Esophagus (tissue), 2 donors: ENCODE results near the gene TSFM. TPM values are rescaled to one million over a fixed set of nuclear protein-coding genes. Genes with fewer than 3 reads are reported as not detected.

ENCODE experiments used
- H3K27ac ChIP-seq, 2 donors: one replicate each; pipeline ENCODE4 v1.5.1; 2013; ENCODE audit warnings: low read depth in 2 of 2, mild to moderate bottlenecking in 2 of 2, inconsistent platforms in 1 of 2, low read length in 1 of 2, moderate library complexity in 1 of 2
- H3K27me3 ChIP-seq, 2 donors: one replicate each; pipeline ENCODE4 v1.6.1; 2013; ENCODE audit warnings: low read length in 2 of 2, control low read depth in 1 of 2, mild to moderate bottlenecking in 1 of 2; ENCODE audit not compliant: insufficient read depth in 2 of 2, control insufficient read depth in 1 of 2
- H3K36me3 ChIP-seq, 2 donors: one replicate each; pipeline ENCODE4 v1.6.1; 2013; ENCODE audit warnings: low read length in 1 of 2; ENCODE audit not compliant: control insufficient read depth in 2 of 2, insufficient read depth in 2 of 2
- H3K4me1 ChIP-seq, 2 donors: one replicate each; pipeline ENCODE4 v1.6.1; 2013; ENCODE audit warnings: low read length in 1 of 2; ENCODE audit not compliant: control insufficient read depth in 2 of 2, insufficient read depth in 2 of 2
- H3K4me3 ChIP-seq, 2 donors: one replicate each; pipeline ENCODE4 v1.5.1; 2013; ENCODE audit warnings: low read length in 2 of 2, mild to moderate bottlenecking in 2 of 2, low read depth in 1 of 2, moderate library complexity in 1 of 2
- H3K9me3 ChIP-seq, 2 donors: one replicate each; pipeline ENCODE4 v1.6.1; 2013; ENCODE audit warnings: mild to moderate bottlenecking in 2 of 2, low read depth in 1 of 2, low read length in 1 of 2, moderate library complexity in 1 of 2; ENCODE audit not compliant: control insufficient read depth in 2 of 2, insufficient read depth in 1 of 2
- WGBS, 2 donors: extraction: QIAGEN DNeasy Blood & Tissue Kit; methylation state at CpG; one replicate each; pipeline ENCODE4 v1.1.7; 2013; 5-methylcytosine and 5-hydroxymethylcytosine counted together
- polyA plus RNA-seq, 2 donors: library from polyadenylated mRNA; stranded (reverse); fragments of 200-250 nt; gene quantifications; one replicate each; pipeline ENCODE4 v1.2.3, GENCODE V29; 2013
- donor health status: healthy with polysubstance abuse.
- donor health status: Bipolar disorder and iron deficiency.

TSFM gene
- polyA plus RNA-seq, 2 donors: 20.5 to 30.4 TPM

DNA sequence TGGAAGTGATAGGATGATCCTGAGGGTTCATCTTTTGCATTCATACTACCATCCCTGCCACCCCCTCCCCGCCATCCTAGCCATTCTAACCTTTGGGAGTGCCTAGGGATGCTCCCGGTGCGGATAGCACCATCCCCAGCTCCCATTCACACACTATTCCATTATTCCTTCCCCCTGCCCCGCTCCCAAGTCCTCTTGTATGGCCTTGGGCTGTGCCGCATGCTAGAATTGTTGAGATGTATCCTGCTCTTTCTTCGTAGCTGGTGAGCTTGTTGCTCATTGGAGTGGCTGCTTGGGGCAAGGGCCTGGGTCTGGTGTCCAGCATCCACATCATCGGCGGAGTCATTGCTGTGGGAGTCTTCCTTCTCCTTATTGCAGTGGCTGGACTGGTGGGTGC, 37.1 kb upstream of the TSFM start:
- no peaks in the 10 kb centered on the region for H3K27me3 ChIP-seq
- H3K36me3 ChIP-seq: peaks cover 0 to 7% of the 10 kb centered on the region in 2 donors
- H3K9me3 ChIP-seq: no peaks in the 10 kb centered on the region
- peak overlapping the region; percentile 92 to 99 for H3K27ac ChIP-seq
- WGBS, 2 donors: 37 to 46% methylated on average over 8 of the region's 8 CpGs
- peaks cover 0 to 9% of the 10 kb centered on the region in 2 donors for H3K4me1 ChIP-seq
- H3K4me3 ChIP-seq: peak overlapping the region; percentile 71 to 95

DNA sequence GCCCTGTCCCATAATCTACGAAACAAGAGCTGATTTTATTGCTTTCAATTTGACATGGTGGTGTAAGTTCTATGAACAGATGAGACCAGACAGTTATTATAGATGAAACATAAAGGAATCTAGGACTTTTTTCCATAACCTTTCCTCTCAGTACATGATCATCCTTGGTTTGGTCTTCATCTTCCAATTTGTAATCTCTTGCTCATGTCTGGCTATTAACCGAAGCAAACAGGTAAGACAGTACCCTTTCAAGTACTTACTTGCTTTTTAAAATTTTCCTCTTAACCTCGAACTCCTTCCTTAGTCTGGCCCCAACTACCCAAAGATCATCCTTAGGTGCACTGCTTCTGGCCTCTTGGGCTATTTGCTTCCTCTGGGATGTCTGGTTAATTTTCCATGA, 36.6 kb upstream of the TSFM start:
- 65 to 85% methylated on average over 3 of the region's 3 CpGs for WGBS, 2 donors
- H3K36me3 ChIP-seq: peaks cover 0 to 11% of the 10 kb centered on the region in 2 donors
- no peaks in the 10 kb centered on the region for H3K9me3 ChIP-seq
- peaks cover under 1 to 11% of the 10 kb centered on the region in 2 donors for H3K4me1 ChIP-seq
- peak overlapping the region in 1 of 2 donors; percentile 99 for H3K27ac ChIP-seq
- H3K27me3 ChIP-seq: no peaks in the 10 kb centered on the region
- H3K4me3 ChIP-seq: peak overlapping the region in 1 of 2 donors; percentile 95

DNA sequence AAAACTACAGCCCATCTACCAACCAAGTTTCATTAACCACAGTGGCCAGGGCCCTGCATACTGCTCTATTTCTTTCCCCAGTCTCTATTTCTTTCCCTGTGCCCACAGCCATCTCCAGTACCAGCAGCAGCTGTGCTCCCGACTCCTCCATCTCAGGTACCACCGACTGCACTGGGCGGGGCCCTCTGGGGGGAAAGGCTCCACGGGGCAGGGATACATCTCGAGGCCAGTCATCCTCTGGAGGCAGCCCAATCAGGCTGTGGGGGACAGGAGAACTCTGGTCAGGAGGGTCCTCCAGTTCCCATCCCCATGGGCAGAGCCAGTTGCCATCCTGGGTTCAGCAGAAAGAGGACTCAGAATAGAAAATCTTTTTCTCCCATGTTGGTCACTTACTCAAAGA, 33.5 kb upstream of the TSFM start:
- 92% methylated on average over 5 of the region's 5 CpGs for WGBS, 2 donors
- H3K27me3 ChIP-seq: no peaks in the 10 kb centered on the region
- no peak overlapping the region for H3K4me3 ChIP-seq
- peaks cover 0 to 11% of the 10 kb centered on the region in 2 donors for H3K36me3 ChIP-seq
- no peak overlapping the region for H3K27ac ChIP-seq
- no peaks in the 10 kb centered on the region for H3K9me3 ChIP-seq
- peaks cover 6 to 15% of the 10 kb centered on the region in 2 donors for H3K4me1 ChIP-seq

DNA sequence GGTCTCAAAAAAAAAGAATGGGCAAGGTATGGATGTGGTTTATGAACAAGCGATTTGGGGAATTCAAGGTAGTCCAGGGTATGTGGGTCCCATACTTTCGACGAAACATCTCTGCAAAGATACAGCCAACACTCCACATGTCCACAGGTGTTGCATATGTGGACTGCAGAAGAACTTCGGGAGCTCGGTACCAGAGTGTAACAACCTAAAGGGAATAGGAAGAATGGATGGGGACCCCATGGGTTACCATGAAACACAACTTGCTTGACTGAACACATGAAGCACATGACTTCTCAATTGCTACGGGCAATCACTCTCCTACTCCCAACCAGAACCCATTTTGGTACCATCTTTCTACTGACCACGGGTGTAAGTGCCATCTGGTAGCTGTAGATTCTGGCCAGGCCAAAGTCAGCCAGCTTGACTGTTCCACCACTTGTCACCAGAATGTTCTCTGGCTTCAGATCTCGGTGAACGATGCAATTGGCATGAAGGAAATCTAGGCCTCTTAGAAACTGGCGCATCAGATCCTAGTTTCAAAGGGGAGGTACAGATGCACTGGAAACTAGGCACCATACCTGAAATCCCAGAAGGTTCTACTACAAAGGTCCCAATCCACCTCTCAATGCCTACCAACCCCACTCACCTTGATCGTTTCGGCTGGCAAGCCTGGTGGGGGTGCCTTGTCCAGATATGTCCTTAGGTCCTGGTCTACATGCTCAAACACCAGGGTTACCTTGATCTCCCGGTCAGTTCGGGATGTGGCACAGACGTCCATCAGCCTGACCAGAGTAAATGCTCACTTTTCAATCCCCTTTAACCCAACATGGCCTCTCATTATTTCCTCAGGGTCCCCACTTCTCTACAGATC, 31.8 kb upstream of the TSFM start:
- 87% methylated on average over 15 of the region's 15 CpGs for WGBS, 2 donors
- Histone ChIP-seq H3K27me3 (no peaks in the 10 kb centered on the region), H3K9me3 (no peaks in the 10 kb centered on the region), H3K4me3 (peak overlapping the region; percentile 58 to 72), H3K4me1 (peaks cover 6 to 9% of the 10 kb centered on the region in 2 donors), H3K36me3 (peaks cover 0 to 11% of the 10 kb centered on the region in 2 donors), H3K27ac (peak overlapping the region in 1 of 2 donors; percentile 88)

DNA sequence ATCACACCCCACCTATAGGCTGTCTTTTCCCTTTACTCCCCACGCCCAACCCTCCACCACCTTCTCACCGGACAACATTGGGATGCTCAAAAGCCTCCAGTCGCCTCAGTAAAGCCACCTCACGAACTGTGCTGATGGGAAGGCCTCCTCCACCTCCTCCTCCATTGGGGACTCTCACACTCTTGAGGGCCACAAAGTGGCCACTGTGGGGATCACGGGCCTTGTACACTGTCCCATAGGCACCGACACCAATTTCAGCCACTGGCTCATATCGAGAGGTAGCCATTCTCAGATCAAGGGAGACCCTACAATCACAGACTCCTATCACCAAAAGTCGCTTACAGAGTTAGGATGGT, 31.2 kb upstream of the TSFM start:
- H3K4me3 ChIP-seq: peak overlapping the region; percentile 58 to 72
- peaks cover 6 to 8% of the 10 kb centered on the region in 2 donors for H3K4me1 ChIP-seq
- H3K27me3 ChIP-seq: no peaks in the 10 kb centered on the region
- H3K36me3 ChIP-seq: peaks cover 0 to 11% of the 10 kb centered on the region in 2 donors
- 9 to 13% methylated on average over 8 of the region's 8 CpGs for WGBS, 2 donors
- peak overlapping the region; percentile 71 to 88 for H3K27ac ChIP-seq
- H3K9me3 ChIP-seq: no peaks in the 10 kb centered on the region

DNA sequence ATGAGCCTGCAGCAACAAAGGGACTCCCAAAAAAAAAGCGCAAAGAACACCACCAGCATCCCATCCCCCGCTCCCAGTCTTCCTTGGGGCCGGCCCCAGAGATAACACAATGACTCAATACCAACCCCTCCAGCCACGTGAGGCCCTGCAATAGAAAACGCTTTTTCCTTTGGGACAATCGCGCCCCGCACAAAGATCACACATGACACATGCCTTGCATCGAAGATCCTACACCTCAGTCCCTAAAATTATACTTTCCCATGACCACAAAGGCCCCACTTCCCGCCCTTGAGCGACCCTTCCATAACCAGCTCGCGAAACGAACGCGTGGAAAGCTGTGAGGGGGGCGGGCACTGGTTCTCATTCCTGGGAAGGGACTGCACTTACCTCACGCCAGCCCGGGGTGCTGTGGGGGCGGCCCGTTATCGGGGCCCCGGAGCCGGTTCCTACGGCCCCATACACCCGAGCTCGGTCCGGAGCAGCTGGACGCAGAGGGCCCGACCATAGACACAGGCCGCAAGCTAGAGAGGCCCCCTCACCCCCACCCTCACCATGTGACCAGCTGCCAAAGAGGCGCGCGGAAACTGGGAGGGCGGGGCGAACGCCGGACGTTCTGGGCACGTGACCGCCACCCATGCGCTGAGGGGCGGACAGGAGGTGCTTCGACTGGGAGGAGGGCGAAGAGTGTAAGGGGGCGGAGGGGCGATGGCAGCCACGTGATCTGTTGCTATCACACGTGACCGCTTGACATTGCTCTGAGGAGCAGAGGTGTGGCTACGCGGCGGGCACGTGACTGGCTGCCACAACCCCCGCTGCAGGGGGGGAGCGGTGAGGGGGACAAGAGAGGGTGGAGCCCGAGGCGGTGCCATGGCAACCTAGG, 30.6 kb upstream of the TSFM start, which contains the start of gene CDK4:
Gene CDK4, minus strand, starts transcription at position 523 of the 880 bp plus-strand sequence. CDS start 593 bp downstream, outside the sequence.
- 0 to 1% methylated on average over 58 of the region's 58 CpGs for WGBS, 2 donors
- peaks cover 6 to 8% of the 10 kb centered on the region in 2 donors for H3K4me1 ChIP-seq
- no peaks in the 10 kb centered on the region for H3K9me3 ChIP-seq
- peak within 1 kb of the TSS; percentile 58 to 72 for H3K4me3 ChIP-seq
- H3K27me3 ChIP-seq: no peaks in the 10 kb centered on the region
- peaks cover 0 to 11% of the 10 kb centered on the region in 2 donors for H3K36me3 ChIP-seq
- H3K27ac ChIP-seq: peak within 1 kb of the TSS; percentile 71 to 88

DNA sequence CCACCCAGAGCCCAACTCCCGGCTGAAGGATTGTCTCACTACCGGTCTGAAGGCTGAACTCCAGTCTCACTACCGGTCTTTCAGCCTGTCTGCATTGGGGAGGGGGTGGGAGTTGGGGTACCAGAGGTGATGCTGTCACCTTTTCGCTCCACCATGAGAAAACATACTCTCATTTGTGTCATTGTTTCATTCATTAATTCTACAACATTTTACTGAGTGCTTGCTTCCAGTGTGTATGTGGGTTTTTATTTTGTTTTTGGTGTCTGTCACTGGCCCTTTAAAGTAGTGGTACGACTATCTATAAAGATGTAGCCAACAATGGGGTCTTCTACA, 30.0 kb upstream of the TSFM start:
- Histone ChIP-seq H3K4me3 (peak overlapping the region; percentile 58 to 72), H3K9me3 (no peaks in the 10 kb centered on the region), H3K4me1 (peaks cover 6 to 8% of the 10 kb centered on the region in 2 donors), H3K27me3 (no peaks in the 10 kb centered on the region), H3K27ac (peak overlapping the region in 1 of 2 donors; percentile 65), H3K36me3 (peaks cover 0 to 11% of the 10 kb centered on the region in 2 donors)
- WGBS, 2 donors: 0% methylated on average over 5 of the region's 5 CpGs

DNA sequence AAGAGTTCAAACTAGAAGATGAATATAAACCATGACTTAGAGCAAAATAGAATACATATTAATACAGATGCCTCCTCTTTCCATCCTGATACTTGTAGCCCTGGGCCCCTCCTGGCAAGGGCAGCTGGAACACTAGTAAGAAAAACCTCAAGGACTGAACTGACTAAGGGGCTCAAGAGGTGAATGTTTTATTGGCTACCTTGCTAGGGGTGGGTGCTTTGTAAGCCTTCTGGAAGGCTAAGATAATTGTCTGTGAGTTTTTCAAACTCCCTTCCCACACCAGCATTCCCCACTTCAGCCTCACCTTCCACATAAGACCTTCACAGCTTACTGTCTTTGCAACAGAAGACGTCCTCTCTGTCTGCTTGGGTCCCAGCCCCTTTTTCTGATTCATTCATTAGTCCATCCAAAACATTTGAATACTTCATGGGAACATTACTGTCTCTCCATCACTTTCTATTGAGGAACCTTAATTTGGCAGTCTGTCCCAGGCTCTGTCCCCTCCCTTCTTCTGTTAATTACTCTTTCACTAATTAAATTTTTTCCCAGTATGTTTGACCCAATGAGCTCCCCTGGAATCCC, 28.7 kb upstream of the TSFM start:
- Histone ChIP-seq H3K4me1 (peaks cover 6 to 8% of the 10 kb centered on the region in 2 donors), H3K4me3 (no peak overlapping the region), H3K36me3 (peaks cover 0 to 13% of the 10 kb centered on the region in 2 donors), H3K27me3 (no peaks in the 10 kb centered on the region), H3K27ac (no peak overlapping the region), H3K9me3 (no peaks in the 10 kb centered on the region)
- 18 to 27% methylated on average over 1 of the region's 1 CpG for WGBS, 2 donors
